Thyroid gland (tissue), 4 donors: ENCODE data around the gene RNF214.

Source experiments
- CTCF ChIP-seq, 6 experiments: fragments of 200-600 bp in 3 of 6; fragments of 450-650 bp in 3 of 6; sonication (generic) in 3 of 6; IDR thresholded peaks; one replicate each; pipeline ENCODE4 v1.5.1; 2016 to 2019; ENCODE audit warnings: antibody characterized with exemption in 6 of 6, mild to moderate bottlenecking in 2 of 6, inconsistent platforms in 1 of 6, moderate library complexity in 1 of 6
- POLR2A ChIP-seq, 2 donors: fragments of 450-650 bp; IDR thresholded peaks; one replicate each; pipeline ENCODE4 v1.6.1; 2017; ENCODE audit warnings: antibody characterized with exemption in 2 of 2, mild to moderate bottlenecking in 2 of 2, moderate library complexity in 1 of 2

- TF ChIP-seq POLR2A (IDR thresholded peaks at IDR 0.05) (no peak), CTCF (IDR thresholded peaks at IDR 0.05) (no peak)
These were observed 81.6 kb downstream of the RNF214 start for GRCh38 chr11:117313828-117314768.
